ENCODE data around the gene SCAI.
"Not testable (repeated sequence)": the region's sequence is repeated elsewhere in the genome, so short reads cannot be mapped to it uniquely, and the experiment has no call there.

The SCAI gene

GRCh38 chr9:125103021-125103420 is 40.3 kb downstream of the SCAI start:
- DNase-seq: no peak

DNA sequence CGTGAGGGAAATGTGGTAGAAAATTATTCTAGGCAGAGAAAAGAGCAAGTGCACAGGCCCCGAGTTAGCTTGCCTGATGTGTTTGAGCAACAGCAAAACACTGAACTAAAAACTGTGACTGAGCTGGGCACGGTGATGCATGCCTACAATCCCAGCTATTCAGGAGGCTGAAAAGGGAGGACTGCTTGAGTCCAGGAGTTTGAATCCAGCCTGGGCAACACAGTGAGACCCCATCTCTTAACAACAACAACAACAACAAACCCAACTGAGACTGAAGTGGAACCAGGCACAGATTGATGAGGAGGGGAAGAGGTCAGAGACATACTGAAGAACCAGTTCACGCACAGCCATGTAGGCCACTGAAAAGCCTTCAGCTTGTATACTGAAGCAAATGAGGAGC is 42.5 kb downstream of the SCAI start:
- no peak for DNase-seq

GRCh38 chr9:125099816-125100215 is 43.5 kb downstream of the SCAI start:
- DNase-seq: no peak

GRCh38 chr9:125095821-125096443 is 47.4 kb downstream of the SCAI start:
- no peak for DNase-seq

DNA sequence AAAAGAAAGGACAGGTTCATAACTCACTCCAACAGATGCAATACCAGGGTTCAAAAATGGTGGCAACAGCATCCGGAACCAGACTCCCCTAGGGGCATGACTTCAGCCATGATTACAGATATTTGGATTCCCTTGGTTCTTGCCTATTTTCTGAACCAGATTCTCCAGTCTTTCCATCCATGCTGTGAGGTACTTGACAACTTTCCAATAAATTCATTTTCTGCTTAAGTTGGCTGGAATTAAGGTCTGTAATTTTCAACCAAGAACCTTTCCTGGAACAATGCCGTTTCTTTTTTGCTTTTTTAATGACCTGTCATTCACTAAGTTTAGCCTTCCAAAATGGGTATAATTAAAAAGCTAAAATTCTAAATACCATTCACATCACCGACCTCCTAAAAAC is 52.2 kb downstream of the SCAI start:
- DNase-seq: no peak

GRCh38 chr9:125089331-125089730 is 54.0 kb downstream of the SCAI start:
- no peak for DNase-seq

DNA sequence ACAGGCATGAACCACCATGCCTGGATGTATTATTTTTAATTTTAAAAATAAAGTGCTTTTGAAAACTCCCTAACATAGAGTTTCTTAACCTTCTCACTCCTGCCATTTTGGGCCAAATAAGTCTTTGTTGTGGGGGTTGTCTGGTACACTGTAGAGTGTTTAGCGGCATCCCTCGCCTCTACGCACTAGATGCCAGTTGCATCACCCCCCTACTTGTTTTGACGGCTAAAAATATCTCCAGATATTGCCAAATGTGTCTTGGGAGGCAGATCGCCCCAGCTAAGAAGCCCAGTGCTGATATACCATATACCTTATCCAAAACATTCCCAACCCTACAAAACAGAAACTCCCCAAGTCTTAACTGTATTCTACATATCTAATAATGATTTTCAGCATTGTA is 54.6 kb downstream of the SCAI start:
- no peak for DNase-seq

DNA sequence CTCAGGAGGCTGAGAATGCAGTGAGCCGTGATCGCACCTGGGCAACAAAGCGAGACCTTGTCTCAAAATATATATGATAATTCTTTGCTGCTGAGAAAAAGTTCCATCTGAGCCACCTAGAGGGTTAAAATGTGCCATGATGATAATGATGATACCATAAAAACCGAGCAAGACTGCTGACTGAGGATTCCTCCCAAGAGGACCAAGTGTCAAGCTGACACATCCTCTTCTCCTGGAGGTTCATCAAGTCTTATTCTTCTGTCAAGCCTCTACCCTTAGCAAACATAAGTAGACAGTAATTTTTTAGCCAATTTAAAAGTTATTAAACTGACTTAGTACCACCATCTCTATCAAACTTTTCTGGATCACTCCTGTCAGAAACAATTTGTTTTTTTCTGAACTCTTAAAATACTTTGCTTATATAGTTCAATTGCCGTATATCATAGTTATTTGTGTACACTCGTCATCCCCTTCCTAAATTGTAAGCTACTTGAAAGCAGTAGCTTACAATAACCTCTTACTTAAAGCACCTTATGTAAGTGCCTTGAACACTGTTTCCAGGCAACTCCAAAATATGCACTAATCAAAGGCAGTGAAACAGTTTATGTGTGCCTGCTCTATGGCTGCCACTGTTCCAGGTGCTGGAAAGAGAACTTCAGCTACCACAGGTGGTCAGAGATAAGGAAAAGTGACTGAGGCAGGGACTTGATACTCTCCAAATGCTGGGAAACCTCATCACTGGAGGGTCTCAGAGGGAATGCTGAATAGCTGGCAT is 57.4 kb downstream of the SCAI start:
- DNase-seq: no peak

DNA sequence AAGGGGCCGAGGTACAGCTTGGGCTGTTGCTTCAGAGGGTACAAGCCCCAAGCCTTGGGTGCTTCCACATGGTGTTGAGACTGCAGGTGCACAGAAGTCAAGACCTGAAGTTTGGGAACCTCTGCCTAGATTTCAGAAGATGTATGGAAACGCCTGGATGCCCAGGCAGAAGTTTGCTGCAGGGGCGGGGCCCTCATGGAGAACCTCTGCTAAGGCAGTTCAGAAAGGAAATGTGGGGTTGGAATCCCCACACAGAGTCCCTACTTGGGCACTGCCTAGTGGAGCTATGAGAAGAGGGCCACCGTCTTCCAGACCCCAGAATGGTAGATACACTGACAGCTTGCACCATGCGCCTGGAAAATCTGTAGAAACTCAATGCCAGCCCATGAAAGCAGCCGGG is 61.1 kb downstream of the SCAI start:
- not testable (repeated sequence) for DNase-seq

DNA sequence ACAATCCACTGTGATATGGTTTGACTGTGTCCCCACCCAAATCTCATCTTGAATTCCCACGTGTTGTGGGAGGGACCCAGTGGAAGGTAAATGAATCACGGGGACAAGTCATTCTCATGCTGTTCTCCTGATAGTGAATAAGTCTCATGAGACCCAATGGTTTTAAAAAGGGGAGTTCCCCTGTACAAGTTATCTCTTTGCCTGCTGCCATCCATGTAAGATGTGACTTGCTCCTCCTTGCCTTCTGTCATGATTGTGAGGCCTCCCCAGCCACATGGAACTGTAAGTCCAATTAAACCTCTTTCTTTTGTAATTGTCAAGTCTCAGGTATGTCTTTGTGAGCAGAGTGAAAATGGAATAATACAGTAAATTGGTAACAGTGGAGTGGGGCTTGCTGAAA is 62.5 kb downstream of the SCAI start:
- not testable (repeated sequence) for DNase-seq

- no peak for DNase-seq
Measured at GRCh38 chr9:125079931-125080330, 63.4 kb downstream of the SCAI start.

- no peak for DNase-seq
Measured at GRCh38 chr9:125075997-125076396, 67.3 kb downstream of the SCAI start.

DNA sequence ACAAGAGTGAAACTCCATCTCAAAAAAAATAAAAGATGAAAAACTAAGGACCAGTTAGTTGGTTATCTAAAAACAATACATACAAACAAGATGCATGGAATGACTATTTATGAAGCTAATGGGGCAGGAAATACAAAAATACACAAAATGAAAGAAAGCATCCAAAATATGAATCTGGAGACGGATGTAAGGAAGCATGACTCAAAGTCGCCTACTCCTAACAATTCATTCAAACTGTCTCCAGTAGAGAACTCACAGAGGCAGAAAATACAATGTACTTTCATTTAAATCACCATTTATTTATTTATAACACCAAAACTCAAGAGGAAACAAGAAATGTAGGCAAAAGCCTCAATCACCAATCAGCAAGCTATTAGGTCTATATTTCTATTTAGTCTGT is 68.4 kb downstream of the SCAI start:
- DNase-seq: no peak

- no peak for DNase-seq
Measured at GRCh38 chr9:125066839-125067619, 76.3 kb downstream of the SCAI start.

- DNase-seq: no peak
Measured at GRCh38 chr9:125061391-125061790, 81.9 kb downstream of the SCAI start.

DNA sequence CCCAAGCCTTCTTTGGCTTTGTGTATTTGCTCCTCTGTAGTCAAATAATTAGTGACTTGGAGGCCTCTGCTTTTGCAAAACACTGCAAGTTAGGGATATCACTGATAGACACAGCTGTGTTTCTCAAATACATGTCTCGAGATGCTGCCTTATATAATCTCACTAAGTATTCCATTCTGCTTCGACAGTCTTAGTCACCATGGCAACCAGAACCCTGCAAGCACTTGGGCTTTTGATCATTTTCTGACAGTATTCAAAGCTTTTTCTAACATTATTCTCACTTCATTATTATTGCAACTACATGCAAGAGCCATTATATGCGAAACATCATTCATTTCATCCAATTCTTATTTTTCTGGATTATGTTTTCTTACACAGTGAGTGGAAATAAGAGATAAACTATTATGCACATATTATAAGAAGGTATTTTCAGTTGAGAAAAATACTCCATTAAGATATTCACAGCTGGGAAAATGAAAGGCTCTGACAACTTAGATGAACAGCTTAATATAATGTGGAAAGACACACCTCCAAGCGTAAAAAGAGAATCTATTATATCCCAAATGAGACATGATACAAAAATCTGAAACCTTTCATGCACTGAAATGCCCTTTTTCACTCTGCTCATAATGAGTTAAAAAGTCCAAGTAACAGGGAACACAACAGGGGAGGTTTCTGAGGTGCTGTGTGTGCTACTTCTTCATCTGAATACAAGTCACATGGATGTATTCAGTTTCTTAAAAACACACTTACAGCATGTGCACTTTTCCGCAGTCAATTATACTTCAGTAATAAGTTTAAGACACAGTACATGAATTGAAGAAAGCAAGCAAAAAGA is 93.9 kb downstream of the SCAI start:
- no peak for DNase-seq

DNA sequence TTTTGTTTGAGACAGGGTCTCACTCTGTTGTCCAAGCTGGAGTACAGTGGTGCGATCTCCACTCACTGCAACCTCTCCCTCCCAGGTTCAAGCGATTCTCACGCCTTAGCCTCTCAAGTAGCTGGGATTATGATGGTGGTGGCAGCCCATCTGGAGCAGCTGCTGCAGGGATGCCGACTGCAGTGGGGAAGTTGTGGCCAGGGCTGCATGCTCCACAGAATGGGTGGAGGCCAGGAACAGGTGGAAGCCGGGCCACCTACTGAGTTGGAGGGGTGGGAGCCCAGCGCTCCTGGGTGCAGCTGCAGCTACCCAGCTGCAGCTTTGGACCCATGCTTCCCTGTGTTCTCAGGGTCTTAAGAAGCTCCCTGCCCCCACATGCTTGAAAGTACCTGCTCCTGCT is 99.7 kb downstream of the SCAI start:
- DNase-seq: no peak

DNA sequence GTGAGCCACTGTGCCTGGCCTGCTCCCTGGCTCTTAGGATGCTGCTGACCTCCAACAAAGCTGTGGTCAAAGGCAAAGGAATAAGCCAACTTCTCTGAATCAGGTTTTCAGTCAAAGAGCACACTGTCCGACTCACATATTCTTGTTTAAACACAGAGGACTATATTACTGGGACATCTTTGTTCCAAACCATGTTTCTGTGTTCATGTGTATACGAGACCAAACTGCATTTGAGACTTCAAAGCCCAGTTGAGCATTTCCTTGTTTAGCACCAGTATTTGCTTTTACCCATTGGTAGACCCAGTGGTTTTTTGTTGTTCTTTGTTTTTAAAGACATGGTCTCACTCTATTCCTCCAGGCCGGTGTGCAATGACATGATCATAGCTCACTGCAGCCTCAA is 100.2 kb downstream of the SCAI start:
- no peak for DNase-seq

- no peak for DNase-seq
Measured at GRCh38 chr9:125038166-125038565, 105.2 kb downstream of the SCAI start.

- no peak for DNase-seq
Measured at GRCh38 chr9:125028041-125028440, 115.3 kb downstream of the SCAI start.

DNA sequence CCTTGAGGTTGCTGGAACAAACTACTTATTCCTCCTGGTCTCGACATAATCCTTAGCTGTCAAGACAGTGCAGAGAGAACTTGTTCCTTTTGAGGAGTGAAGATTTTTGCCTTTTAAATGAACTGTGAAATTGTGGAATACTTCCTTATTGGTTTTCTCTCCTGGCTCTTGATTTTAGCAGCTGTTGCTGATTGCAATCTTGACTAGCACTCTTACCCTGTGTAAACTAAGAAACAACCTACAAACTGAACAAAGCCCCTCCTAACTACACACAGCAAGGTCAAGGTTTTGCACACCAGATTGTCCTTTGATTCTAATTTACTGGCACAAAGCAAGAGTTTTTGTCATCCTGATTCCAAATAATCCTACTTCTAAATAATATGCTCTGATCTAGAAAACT is 118.4 kb downstream of the SCAI start:
- DNase-seq: no peak

DNA sequence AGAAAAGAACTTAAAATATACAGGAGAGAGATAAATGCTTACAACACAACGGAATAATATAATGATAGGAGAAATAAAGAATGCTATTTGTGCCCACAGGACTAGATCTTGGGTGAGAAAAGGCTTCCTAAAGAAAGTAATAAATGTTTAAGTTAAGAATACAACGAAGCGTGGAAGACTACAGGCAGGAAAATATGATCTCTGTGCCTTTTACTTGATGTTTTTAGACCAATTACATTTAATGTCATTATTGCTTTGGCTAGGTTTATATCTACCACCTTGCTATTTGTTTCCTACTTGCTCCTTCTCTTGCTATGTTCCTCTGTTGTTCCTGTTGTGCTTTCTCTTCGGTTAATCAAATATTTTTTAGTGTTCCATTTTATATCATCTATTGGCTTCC is 122.3 kb downstream of the SCAI start:
- DNase-seq: no peak

GRCh38 chr9:125015655-125016054 is 127.7 kb downstream of the SCAI start:
- DNase-seq: not testable (repeated sequence)

Data from cortex of kidney (tissue), 1 donor.